HEK293T (cell line): Measurements from ENCODE around the gene LSS.

Source experiments
- CTCF ChIA-PET: fragments of 350-600 bp; formaldehyde crosslinking; extraction: SDS; loops from one replicate; lab custom pipeline; 2021; ENCODE audit warnings: antibody characterized with exemption, inconsistent platforms; lab: Yijun Ruan, JAX
- POLR2A ChIA-PET: fragments of 350-600 bp; formaldehyde crosslinking; extraction: SDS; loops from one replicate; lab custom pipeline; 2020; ENCODE audit warnings: antibody characterized with exemption, inconsistent platforms; lab: Yijun Ruan, JAX
- DNase-seq: peaks from one replicate; pipeline ENCODE4 v3.0.0; 2012; ENCODE audit warnings: mixed read lengths; ENCODE audit errors: extremely low spot score
- ARNT ChIP-seq: fragments of 450-650 bp; IDR thresholded peaks from 2 replicates; pipeline ENCODE4 v1.6.1; 2017; ENCODE audit warnings: mild to moderate bottlenecking
- BHLHE40 ChIP-seq: fragments of 450-650 bp; IDR thresholded peaks from 2 replicates; pipeline ENCODE4 v1.6.1; 2016; ENCODE audit warnings: mild to moderate bottlenecking, moderate library complexity, borderline replicate concordance
- CTBP1 ChIP-seq: fragments of 450-650 bp; IDR thresholded peaks from 2 replicates; pipeline ENCODE4 v1.6.1; 2016; ENCODE audit warnings: borderline replicate concordance
- ELF4 ChIP-seq: fragments of 450-650 bp; IDR thresholded peaks from 2 replicates; pipeline ENCODE4 v1.6.1; 2017; ENCODE audit warnings: antibody characterized with exemption
- FOXA1 ChIP-seq: fragments of 450-650 bp; IDR thresholded peaks from 2 replicates; pipeline ENCODE4 v1.6.1; 2016; ENCODE audit warnings: mild to moderate bottlenecking
- FOXK2 ChIP-seq: fragments of 450-650 bp; IDR thresholded peaks from 2 replicates; pipeline ENCODE4 v1.6.1; 2016; ENCODE audit warnings: mild to moderate bottlenecking
- FOXM1 ChIP-seq: fragments of 450-650 bp; IDR thresholded peaks from 2 replicates; pipeline ENCODE4 v1.6.1; 2017; ENCODE audit warnings: mild to moderate bottlenecking, borderline replicate concordance
- HDGF ChIP-seq: fragments of 450-650 bp; IDR thresholded peaks from 2 replicates; pipeline ENCODE4 v1.6.1; 2017; ENCODE audit warnings: antibody characterized with exemption, borderline replicate concordance
- L3MBTL2 ChIP-seq: fragments of 450-650 bp; conservative IDR thresholded peaks from 2 replicates; pipeline ENCODE4 v1.6.1; 2016; ENCODE audit warnings: mild to moderate bottlenecking
- LEF1 ChIP-seq: fragments of 450-650 bp; IDR thresholded peaks from 2 replicates; pipeline ENCODE4 v1.6.1; 2017; ENCODE audit warnings: mild to moderate bottlenecking, borderline replicate concordance
- NFRKB ChIP-seq: fragments of 450-650 bp; IDR thresholded peaks from 2 replicates; pipeline ENCODE4 v1.6.1; 2016; ENCODE audit warnings: mild to moderate bottlenecking, moderate library complexity
- PKNOX1 ChIP-seq: fragments of 450-650 bp; IDR thresholded peaks from 2 replicates; pipeline ENCODE4 v1.6.1; 2016
- SP1 ChIP-seq: fragments of 450-650 bp; IDR thresholded peaks from 2 replicates; pipeline ENCODE4 v1.6.1; 2017
- SUZ12 ChIP-seq: fragments of 450-650 bp; IDR thresholded peaks from 2 replicates; pipeline ENCODE4 v1.6.1; 2016; ENCODE audit warnings: mild to moderate bottlenecking
- TARDBP ChIP-seq: fragments of 450-650 bp; IDR thresholded peaks from 2 replicates; pipeline ENCODE4 v1.6.1; 2016
- ZNF384 ChIP-seq: fragments of 450-650 bp; IDR thresholded peaks from 2 replicates; pipeline ENCODE4 v1.6.1; 2016

LSS gene

GRCh38 chr21:46138383-46138970 is 90.1 kb downstream of the LSS start:
- CTCF ChIA-PET: no interaction called here
- POLR2A ChIA-PET: no interaction called here
- TF ChIP-seq FOXM1 (no peak), TARDBP (no peak), HDGF (no peak), NFRKB (no peak), PKNOX1 (no peak), FOXA1 (no peak), CTBP1 (no peak), BHLHE40 (no peak), ARNT (no peak), ELF4 (no peak), SUZ12 (no peak), ZNF384 (no peak), SP1 (no peak), FOXK2 (no peak), LEF1 (no peak), L3MBTL2 (no peak)
- DNase-seq: no peak
